H9 (cell line): Measurements from ENCODE around the gene PRKAG2. TPM values are rescaled to one million over a fixed set of nuclear protein-coding genes. Genes with fewer than 3 reads are reported as not detected.

ENCODE experiments used
- DNase-seq: peaks from one replicate; pipeline ENCODE4 v3.0.0-alpha.2; 2017
- H2AFZ ChIP-seq: one replicate; pipeline ENCODE4 v1.6.1; 2013; ENCODE audit warnings: mild to moderate bottlenecking, low read length, control low read depth, moderate library complexity
- H2AK5ac ChIP-seq: 2 replicates; pipeline ENCODE4 v1.6.1; 2013; ENCODE audit warnings: low read length, control low read depth, mixed read lengths; ENCODE audit not compliant: insufficient read length
- H2BK120ac ChIP-seq: one replicate; pipeline ENCODE4 v1.6.1; 2013; ENCODE audit warnings: low read depth, mild to moderate bottlenecking, low read length, control low read depth, inconsistent platforms; ENCODE audit not compliant: poor library complexity, severe bottlenecking
- H2BK12ac ChIP-seq: 2 replicates; pipeline ENCODE4 v1.6.1; 2013; ENCODE audit warnings: low read length, control low read depth, mixed read lengths, low read depth; ENCODE audit not compliant: insufficient read length
- H2BK15ac ChIP-seq: 2 replicates; pipeline ENCODE4 v1.6.1; 2013; ENCODE audit warnings: low read depth, low read length, control low read depth
- H2BK20ac ChIP-seq: one replicate; pipeline ENCODE4 v1.6.1; 2013; ENCODE audit warnings: low read depth, mild to moderate bottlenecking, low read length, control low read depth, inconsistent platforms; ENCODE audit not compliant: poor library complexity, severe bottlenecking
- H2BK5ac ChIP-seq: 2 replicates; pipeline ENCODE4 v1.6.1; 2013; ENCODE audit warnings: low read length, control low read depth, mixed read lengths; ENCODE audit not compliant: insufficient read length
- H3K14ac ChIP-seq: 2 replicates; pipeline ENCODE4 v1.6.1; 2013; ENCODE audit warnings: low read length, control low read depth; ENCODE audit not compliant: insufficient read depth
- H3K18ac ChIP-seq: 2 replicates; pipeline ENCODE4 v1.6.1; 2013; ENCODE audit warnings: low read depth, mild to moderate bottlenecking, mixed read lengths, low read length, control low read depth; ENCODE audit not compliant: insufficient read length
- H3K23ac ChIP-seq: 2 replicates; pipeline ENCODE4 v1.6.1; 2013; ENCODE audit warnings: low read length, control low read depth, mixed read lengths, low read depth; ENCODE audit not compliant: insufficient read length
- H3K23me2 ChIP-seq: 2 replicates; pipeline ENCODE4 v1.6.1; 2013; ENCODE audit warnings: low read depth, mild to moderate bottlenecking, mixed read lengths, low read length, control low read depth; ENCODE audit not compliant: insufficient read length, poor library complexity, severe bottlenecking
- H3K27ac ChIP-seq: 2 replicates; pipeline ENCODE4 v1.5.1; 2013; ENCODE audit warnings: low read length, control low read depth, mixed read lengths, low read depth; ENCODE audit not compliant: insufficient read length
- H3K27me3 ChIP-seq: 2 replicates; pipeline ENCODE4 v1.6.1; 2013; ENCODE audit warnings: low read length, control low read depth, inconsistent platforms; ENCODE audit not compliant: insufficient read depth
- H3K4ac ChIP-seq: 2 replicates; pipeline ENCODE4 v1.6.1; 2013; ENCODE audit warnings: low read depth, mild to moderate bottlenecking, control low read depth, inconsistent platforms, low read length, moderate library complexity
- H3K4me1 ChIP-seq: 2 replicates; pipeline ENCODE4 v1.6.1; 2013; ENCODE audit warnings: low read length, control low read depth, inconsistent platforms; ENCODE audit not compliant: insufficient read depth
- H3K4me2 ChIP-seq: 2 replicates; pipeline ENCODE4 v1.6.1; 2013; ENCODE audit warnings: low read length, control low read depth, mixed read lengths; ENCODE audit not compliant: insufficient read length, insufficient read depth
- H3K56ac ChIP-seq: 2 replicates; pipeline ENCODE4 v1.6.1; 2013; ENCODE audit warnings: low read depth, mild to moderate bottlenecking, mixed read lengths, low read length, control low read depth; ENCODE audit not compliant: insufficient read length
- H3K79me1 ChIP-seq: 2 replicates; pipeline ENCODE4 v1.6.1; 2013; ENCODE audit warnings: low read depth, mild to moderate bottlenecking, moderate library complexity, low read length, control low read depth, inconsistent platforms; ENCODE audit not compliant: insufficient read depth, poor library complexity, severe bottlenecking
- H3K79me2 ChIP-seq: 2 replicates; pipeline ENCODE4 v1.6.1; 2013; ENCODE audit warnings: low read length, control low read depth, inconsistent platforms; ENCODE audit not compliant: insufficient read depth
- H3K9ac ChIP-seq: 2 replicates; pipeline ENCODE4 v1.6.1; 2013; ENCODE audit warnings: low read length, control low read depth, mixed read lengths; ENCODE audit not compliant: insufficient read length; ENCODE audit errors: extremely low read depth
- H3K9me3 ChIP-seq: one replicate; pipeline ENCODE4 v1.6.1; 2013; ENCODE audit warnings: low read depth, low read length, inconsistent platforms; ENCODE audit not compliant: control insufficient read depth
- H3T11ph ChIP-seq: one replicate; pipeline ENCODE4 v1.6.1; 2013; ENCODE audit warnings: mild to moderate bottlenecking, low read length, control low read depth, inconsistent platforms
- H4K20me1 ChIP-seq: one replicate; pipeline ENCODE4 v1.6.1; 2013; ENCODE audit not compliant: control insufficient read depth, insufficient read length, insufficient read depth
- H4K5ac ChIP-seq: 2 replicates; pipeline ENCODE4 v1.6.1; 2013; ENCODE audit warnings: low read depth, mild to moderate bottlenecking, mixed read lengths, low read length, control low read depth; ENCODE audit not compliant: insufficient read length
- H4K8ac ChIP-seq: replicated peaks from 2 replicates; pipeline ENCODE4 v1.6.1; 2013; ENCODE audit warnings: low read length, control low read depth, mixed read lengths, low read depth; ENCODE audit not compliant: insufficient read length
- H4K91ac ChIP-seq: 2 replicates; pipeline ENCODE4 v1.6.1; 2013; ENCODE audit warnings: low read depth, mild to moderate bottlenecking, moderate library complexity, mixed read lengths, low read length, control low read depth; ENCODE audit not compliant: insufficient read length
- H3K27ac Mint-ChIP-seq, 3 experiments: 2 replicates in 2 of 3; 3 replicates in 1 of 3; pipeline ENCODE4 v1.8.0; 2020 to 2021; ENCODE audit warnings: mixed read lengths in 3 of 3, mild to moderate bottlenecking in 1 of 3, moderate library complexity in 1 of 3
- H3K27me3 Mint-ChIP-seq: 2 replicates; pipeline ENCODE4 v1.8.0; 2021; ENCODE audit warnings: low read depth, mild to moderate bottlenecking, moderate library complexity, mixed read lengths
- H3K36me3 Mint-ChIP-seq, 3 experiments: 2 replicates in 2 of 3; 3 replicates in 1 of 3; pipeline ENCODE4 v1.8.0; 2020 to 2021; ENCODE audit warnings: low read depth in 3 of 3, mixed read lengths in 3 of 3; ENCODE audit not compliant: insufficient read depth in 1 of 3
- H3K4me1 Mint-ChIP-seq, 2 experiments: 2 replicates each; pipeline ENCODE4 v1.8.0; 2020; ENCODE audit warnings: mixed read lengths in 2 of 2
- H3K4me3 Mint-ChIP-seq, 2 experiments: 2 replicates in 1 of 2; 3 replicates in 1 of 2; pipeline ENCODE4 v1.8.0; 2020 to 2021; ENCODE audit warnings: mild to moderate bottlenecking in 2 of 2, mixed read lengths in 2 of 2, moderate library complexity in 1 of 2
- H3K9me3 Mint-ChIP-seq, 2 experiments: 2 replicates in 1 of 2; 3 replicates in 1 of 2; pipeline ENCODE4 v1.8.0; 2020; ENCODE audit warnings: mild to moderate bottlenecking in 2 of 2, mixed read lengths in 2 of 2, moderate library complexity in 1 of 2
- WGBS: extraction: QIAGEN DNeasy Blood & Tissue Kit; methylation state at CpG from one replicate; pipeline ENCODE4 v1.1.7; 2013; ENCODE audit warnings: missing lambda C conversion rate, low lambda C conversion rate, mixed read lengths; ENCODE audit not compliant: insufficient read length; ENCODE audit errors: extremely low coverage; 5-methylcytosine and 5-hydroxymethylcytosine counted together
- total RNA-seq: library from RNA; stranded (reverse); gene quantifications from 2 replicates; pipeline ENCODE4 v1.2.1, GENCODE V29; 2021
- TF ChIP-seq, protein P1 (sequence below): fragments of 200-600 bp; sonication (generic); conservative IDR thresholded peaks from 3 replicates; pipeline ENCODE4 v1.8.0; 2021; ENCODE audit warnings: antibody characterized with exemption, mild to moderate bottlenecking

PRKAG2 gene
- total RNA-seq, 1 experiment from 2014 or later, result 11.8 TPM

DNA sequence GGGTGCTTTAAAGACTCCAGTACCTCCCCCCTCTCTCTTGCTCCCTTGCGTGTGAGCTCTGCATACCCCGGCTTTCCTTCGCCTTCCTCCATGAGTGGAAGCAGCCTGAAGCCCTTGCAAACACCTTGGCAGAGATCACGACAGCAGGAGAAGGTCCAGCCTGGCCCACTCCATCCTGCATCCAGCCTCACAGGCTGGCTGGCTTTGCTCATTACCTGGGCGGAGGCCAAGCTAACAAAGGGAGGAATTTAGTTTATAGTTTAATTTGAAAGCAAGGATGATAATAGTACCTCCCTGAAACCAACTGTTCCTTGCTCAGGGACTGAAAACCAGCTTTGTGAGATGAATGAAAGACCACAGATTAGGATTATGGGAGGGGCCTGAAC, 99.4 kb downstream of the PRKAG2 start:
- H4K5ac ChIP-seq, result no peak overlapping the region
- no peaks in the 10 kb centered on the region for H3K79me1 ChIP-seq
- H2BK15ac ChIP-seq, result no peak overlapping the region
- H3K14ac ChIP-seq, result no peak overlapping the region; the same call in 1 of the 2 replicates
- H2BK5ac ChIP-seq, result no peak overlapping the region
- no peak overlapping the region for H2AK5ac ChIP-seq
- no peak overlapping the region for H4K8ac ChIP-seq
- H4K91ac ChIP-seq, result no peak overlapping the region
- H3K27ac Mint-ChIP-seq, result no peak overlapping the region
- no peaks in the 10 kb centered on the region for H4K20me1 ChIP-seq
- no peak overlapping the region for H3K56ac ChIP-seq
- H2BK12ac ChIP-seq, result no peak overlapping the region
- H3K9me3 ChIP-seq, result peaks cover 4% of the 10 kb centered on the region
- no peak for DNase-seq
- H3K4me1 Mint-ChIP-seq, result peaks cover 0 to 7% of the 10 kb centered on the region in 2 experiments; a peak in 3 of 4 replicates
- H3K79me2 ChIP-seq, result no peaks in the 10 kb centered on the region
- peaks cover 10 to 16% of the 10 kb centered on the region in 2 experiments for H3K9me3 Mint-ChIP-seq
- H3K4me1 ChIP-seq, result peaks cover under 1% of the 10 kb centered on the region; the same call in 1 of the 2 replicates
- H2AFZ ChIP-seq, result no peak overlapping the region
- no peak overlapping the region for H3T11ph ChIP-seq
- no peaks in the 10 kb centered on the region; the same call in 1 of the 2 replicates for H3K27me3 ChIP-seq
- WGBS, result no CpG with 5 or more reads among the region's 5 CpGs
- H3K4me3 Mint-ChIP-seq, result no peak overlapping the region; a peak in 1 of 5 replicates
- peaks cover under 1% of the 10 kb centered on the region for H3K23me2 ChIP-seq
- no peak overlapping the region for H3K4me2 ChIP-seq
- H3K18ac ChIP-seq, result no peak overlapping the region
- peaks cover 3 to 10% (median 5%) of the 10 kb centered on the region in 3 experiments; a peak in 4 of 7 replicates for H3K36me3 Mint-ChIP-seq
- H3K23ac ChIP-seq, result no peak overlapping the region
- TF ChIP-seq, protein P1, sequence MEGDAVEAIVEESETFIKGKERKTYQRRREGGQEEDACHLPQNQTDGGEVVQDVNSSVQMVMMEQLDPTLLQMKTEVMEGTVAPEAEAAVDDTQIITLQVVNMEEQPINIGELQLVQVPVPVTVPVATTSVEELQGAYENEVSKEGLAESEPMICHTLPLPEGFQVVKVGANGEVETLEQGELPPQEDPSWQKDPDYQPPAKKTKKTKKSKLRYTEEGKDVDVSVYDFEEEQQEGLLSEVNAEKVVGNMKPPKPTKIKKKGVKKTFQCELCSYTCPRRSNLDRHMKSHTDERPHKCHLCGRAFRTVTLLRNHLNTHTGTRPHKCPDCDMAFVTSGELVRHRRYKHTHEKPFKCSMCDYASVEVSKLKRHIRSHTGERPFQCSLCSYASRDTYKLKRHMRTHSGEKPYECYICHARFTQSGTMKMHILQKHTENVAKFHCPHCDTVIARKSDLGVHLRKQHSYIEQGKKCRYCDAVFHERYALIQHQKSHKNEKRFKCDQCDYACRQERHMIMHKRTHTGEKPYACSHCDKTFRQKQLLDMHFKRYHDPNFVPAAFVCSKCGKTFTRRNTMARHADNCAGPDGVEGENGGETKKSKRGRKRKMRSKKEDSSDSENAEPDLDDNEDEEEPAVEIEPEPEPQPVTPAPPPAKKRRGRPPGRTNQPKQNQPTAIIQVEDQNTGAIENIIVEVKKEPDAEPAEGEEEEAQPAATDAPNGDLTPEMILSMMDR, result no peak
- H2BK120ac ChIP-seq, result no peak overlapping the region
- H3K4ac ChIP-seq, result no peak overlapping the region
- no peak overlapping the region for H3K9ac ChIP-seq
- peaks cover 39% of the 10 kb centered on the region for H3K27me3 Mint-ChIP-seq
- H3K27ac ChIP-seq, result no peak overlapping the region
- no peak overlapping the region for H2BK20ac ChIP-seq
